ENCODE results near the gene SARNP.

The SARNP gene

DNA sequence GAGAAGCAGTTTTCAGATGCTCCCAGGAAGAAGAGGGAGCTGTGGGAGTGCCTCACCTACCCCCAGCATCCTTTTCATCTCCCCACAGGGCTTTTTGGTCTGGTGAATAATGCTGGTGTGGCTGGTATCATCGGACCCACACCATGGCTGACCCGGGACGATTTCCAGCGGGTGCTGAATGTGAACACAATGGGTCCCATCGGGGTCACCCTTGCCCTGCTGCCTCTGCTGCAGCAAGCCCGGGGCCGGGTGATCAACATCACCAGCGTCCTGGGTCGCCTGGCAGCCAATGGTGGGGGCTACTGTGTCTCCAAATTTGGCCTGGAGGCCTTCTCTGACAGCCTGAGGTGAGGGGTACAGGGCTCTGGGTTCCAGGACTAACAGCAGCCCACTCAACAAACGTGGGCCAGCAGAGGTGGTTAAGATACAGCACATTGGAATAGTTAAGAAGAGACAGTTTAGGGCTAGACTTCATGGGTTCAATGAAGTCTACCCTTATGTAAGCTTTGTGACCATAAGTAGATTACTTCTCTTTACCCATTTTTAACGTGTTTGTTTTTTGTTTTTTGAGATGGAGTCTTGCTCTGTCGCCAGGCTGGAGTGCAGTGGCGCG is 95.8 kb downstream of the SARNP start:
- DNase-seq, result no peak

- peak; percentile 93 for DNase-seq
These were observed 96.6 kb downstream of the SARNP start for GRCh38 chr12:55720894-55721444.

DNA sequence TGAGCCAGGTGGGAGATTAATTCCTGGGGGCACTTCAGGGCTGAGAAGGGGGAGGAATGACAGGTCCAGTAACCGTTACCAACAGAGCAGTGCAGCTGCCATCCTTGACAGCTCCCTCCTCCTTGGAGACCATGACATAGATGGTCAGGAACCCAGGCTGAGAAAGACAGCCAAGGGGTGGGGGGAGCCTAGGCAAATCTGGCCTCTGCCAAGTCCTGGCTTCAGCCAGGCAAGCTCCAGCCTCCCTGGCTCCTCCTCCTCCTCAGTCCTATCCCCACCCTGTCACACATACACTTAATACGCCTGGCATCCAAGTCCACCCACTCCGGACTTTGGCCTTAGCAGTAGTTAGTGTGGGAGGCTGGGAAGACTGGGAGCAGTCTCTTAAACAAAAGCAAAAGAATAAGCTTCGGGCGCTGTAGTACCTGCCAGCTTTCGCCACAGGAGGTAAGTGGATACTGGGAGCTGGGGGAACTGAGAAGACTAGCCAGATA is 97.4 kb downstream of the SARNP start, which contains the start of gene RDH5:
TSS of gene RDH5 (plus strand) at position 323 of the 494 bp plus-strand sequence. CDS start 792 bp downstream, outside the sequence.
- peak; percentile 98 for DNase-seq

DNA sequence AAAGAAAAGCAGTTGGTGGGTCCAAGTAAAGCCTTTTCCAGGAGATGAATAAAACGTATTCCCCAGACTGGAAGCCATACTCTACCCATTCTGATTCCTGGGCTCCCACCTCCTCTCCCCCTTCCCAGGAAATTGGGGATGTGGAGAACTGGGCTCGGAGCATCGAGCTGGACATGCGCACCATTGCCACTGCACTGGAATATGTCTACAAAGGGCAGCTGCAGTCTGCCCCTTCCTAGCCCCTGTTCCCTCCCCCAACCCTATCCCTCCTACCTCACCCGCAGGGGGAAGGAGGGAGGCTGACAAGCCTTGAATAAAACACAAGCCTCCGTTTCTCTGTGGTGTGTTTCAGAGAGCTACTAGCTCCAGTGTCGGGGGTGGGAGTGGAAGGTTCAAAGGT is 98.2 kb downstream of the SARNP start:
- DNase-seq, result no peak

DNA sequence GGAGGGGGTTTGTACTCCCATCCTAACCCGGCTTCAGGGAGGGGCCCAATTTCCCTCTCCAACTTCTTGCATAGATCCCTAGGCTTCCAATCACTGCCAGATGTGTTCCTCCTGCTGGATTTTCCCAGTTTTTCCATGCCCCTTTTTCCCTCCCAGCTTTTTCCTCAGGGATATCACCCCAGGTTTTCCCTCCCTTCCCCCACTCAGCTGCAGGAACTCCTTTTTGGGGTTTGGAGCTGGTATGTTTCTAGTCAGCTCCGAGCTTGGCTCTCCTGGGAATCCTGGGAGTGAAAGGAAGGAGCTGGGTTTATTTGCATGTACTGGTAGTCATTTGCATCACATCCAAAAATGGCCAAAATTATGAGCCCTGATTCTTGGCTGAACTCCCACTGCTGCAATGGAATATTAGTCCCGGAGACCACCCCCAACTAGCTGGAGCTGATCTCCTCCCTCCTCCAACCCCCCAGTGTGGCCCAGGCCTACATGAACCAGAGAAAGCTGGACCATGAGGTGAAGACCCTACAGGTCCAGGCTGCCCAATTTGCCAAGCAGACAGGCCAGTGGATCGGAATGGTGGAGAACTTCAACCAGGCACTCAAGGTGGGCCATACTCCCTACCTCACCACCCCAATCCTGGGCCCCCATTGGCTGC is 98.8 kb downstream of the SARNP start:
- DNase-seq, result no peak

- DNase-seq, result peak; percentile 83
These were observed 99.5 kb downstream of the SARNP start for GRCh38 chr12:55718015-55718414.

GRCh38 chr12:55717011-55718007 is 100.2 kb downstream of the SARNP start:
- peak; percentile 78 for DNase-seq

DNA sequence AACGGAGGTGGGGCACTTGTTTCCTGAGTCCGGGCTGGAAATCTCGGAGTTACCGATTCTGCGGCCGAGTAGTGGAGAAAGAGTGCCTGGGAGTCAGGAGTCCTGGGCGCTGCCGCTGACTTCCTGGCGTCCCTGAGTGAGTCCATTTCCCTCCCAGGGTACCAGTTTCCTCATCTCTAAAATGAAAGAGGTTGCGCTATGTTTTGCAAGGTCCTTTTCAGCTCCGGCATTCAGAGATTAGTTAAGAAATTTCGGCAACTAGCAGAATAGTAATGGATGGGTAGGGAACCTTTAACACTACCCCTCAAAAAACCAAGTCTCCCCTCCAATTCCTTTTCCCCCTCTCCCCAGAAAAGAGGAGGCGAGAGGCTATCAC is 101.0 kb downstream of the SARNP start:
- DNase-seq, result no peak

GRCh38 chr12:55715833-55716581 is 101.5 kb downstream of the SARNP start, which contains the start of gene BLOC1S1:
TSS of gene BLOC1S1 (plus strand) at chr12:55716046. CDS start at chr12:55716052, 6 bp downstream.
- peak; percentile 96 for DNase-seq

GRCh38 chr12:55715169-55715764 is 102.3 kb downstream of the SARNP start:
- no peak for DNase-seq

- peak; percentile 91 for DNase-seq
These were observed 103.8 kb downstream of the SARNP start for GRCh38 chr12:55713721-55714120.

DNA sequence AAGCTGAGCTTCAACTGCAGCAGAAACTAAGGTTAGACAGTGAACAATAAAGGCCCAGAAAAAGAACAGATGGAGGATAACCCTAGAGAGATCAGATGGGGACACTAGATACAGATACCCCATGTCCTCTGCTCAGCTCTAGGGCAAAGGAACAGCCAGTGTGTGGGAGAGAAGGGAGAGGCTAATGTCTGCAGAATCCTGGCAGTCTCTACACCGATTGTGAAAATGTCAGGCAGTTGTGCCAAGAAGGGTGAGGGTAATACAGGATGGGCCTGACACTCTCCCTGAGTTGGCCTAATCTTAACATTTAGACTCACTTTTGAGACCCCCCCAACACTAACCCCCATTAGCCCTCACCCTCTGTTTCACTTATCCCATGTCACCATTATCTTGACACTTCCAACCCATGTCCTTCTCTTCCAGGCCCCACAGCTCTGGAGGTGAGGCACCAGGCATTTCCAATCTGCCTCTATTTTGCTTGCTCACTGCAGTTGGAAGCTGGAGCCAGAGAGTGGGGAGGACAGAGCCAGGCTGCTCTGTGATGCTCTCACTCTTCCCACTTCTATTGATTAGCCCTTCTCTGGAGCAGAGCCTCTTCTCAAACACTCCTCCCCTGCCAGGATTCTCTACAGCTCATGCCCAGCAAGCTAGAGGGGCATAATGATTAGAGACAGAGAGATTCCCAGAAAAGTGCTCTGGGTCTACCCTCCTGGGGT is 104.7 kb downstream of the SARNP start:
- no peak for DNase-seq

GRCh38 chr12:55711786-55712553 is 105.6 kb downstream of the SARNP start:
- DNase-seq, result no peak

- no peak for DNase-seq
These were observed 108.8 kb downstream of the SARNP start for GRCh38 chr12:55708695-55709233.

- peak; percentile 43 for DNase-seq
These were observed 109.5 kb downstream of the SARNP start, which contains the start of gene ITGA7 for GRCh38 chr12:55707841-55708694. TSS of gene ITGA7 (minus strand) at chr12:55707904. CDS start at chr12:55707682, 222 bp downstream.

All from NCI-H226 (cell line).